Measurements from ENCODE around the gene SLC44A2.

Gene SLC44A2

GRCh38 chr19:10618846-10619245 is 6.5 kb upstream of the SLC44A2 start:
- Histone ChIP-seq H3K4me3 (replicated peaks; ENCODE audit: low read depth, low read length) (no peak overlapping the region), H3K27me3 (replicated peaks; ENCODE audit: control insufficient read depth, insufficient read depth, low read length) (no peaks in the 10 kb centered on the region), H3K36me3 (ENCODE audit: control insufficient read depth, insufficient read depth, low read length) (no peaks in the 10 kb centered on the region)
- no peak for TF ChIP-seq CTCF (IDR thresholded peaks at IDR 0.05; ENCODE audit: insufficient read depth, low read length, poor library complexity, severe bottlenecking)
- no peak for DNase-seq (ENCODE audit: extremely low read depth, insufficient read length)

GRCh38 chr19:10620786-10621185 is 4.6 kb upstream of the SLC44A2 start:
- H3K36me3 ChIP-seq (ENCODE audit: control insufficient read depth, insufficient read depth, low read length): no peaks in the 10 kb centered on the region
- no peaks in the 10 kb centered on the region for H3K27me3 ChIP-seq (replicated peaks; ENCODE audit: control insufficient read depth, insufficient read depth, low read length)
- no peak for TF ChIP-seq CTCF (IDR thresholded peaks at IDR 0.05; ENCODE audit: insufficient read depth, low read length, poor library complexity, severe bottlenecking)
- no peak for DNase-seq (ENCODE audit: extremely low read depth, insufficient read length)
- H3K4me3 ChIP-seq (replicated peaks; ENCODE audit: low read depth, low read length): no peak overlapping the region

- DNase-seq (ENCODE audit: extremely low read depth, insufficient read length): no peak
- Histone ChIP-seq H3K27me3 (replicated peaks; ENCODE audit: control insufficient read depth, insufficient read depth, low read length) (no peaks in the 10 kb centered on the region), H3K36me3 (ENCODE audit: control insufficient read depth, insufficient read depth, low read length) (no peaks in the 10 kb centered on the region), H3K4me3 (replicated peaks; ENCODE audit: low read depth, low read length) (no peak overlapping the region)
- no peak for TF ChIP-seq CTCF (IDR thresholded peaks at IDR 0.05; ENCODE audit: insufficient read depth, low read length, poor library complexity, severe bottlenecking)
Observed at GRCh38 chr19:10621966-10622365, 3.4 kb upstream of the SLC44A2 start.

- TF ChIP-seq CTCF (IDR thresholded peaks at IDR 0.05; ENCODE audit: insufficient read depth, low read length, poor library complexity, severe bottlenecking): no peak
- Histone ChIP-seq H3K27me3 (replicated peaks; ENCODE audit: control insufficient read depth, insufficient read depth, low read length) (no peaks in the 10 kb centered on the region), H3K4me3 (replicated peaks; ENCODE audit: low read depth, low read length) (no peak overlapping the region), H3K36me3 (ENCODE audit: control insufficient read depth, insufficient read depth, low read length) (peaks cover 9% of the 10 kb centered on the region)
- DNase-seq (ENCODE audit: extremely low read depth, insufficient read length): no peak
Observed at GRCh38 chr19:10624585-10624984, 768 bp upstream of the SLC44A2 start.

GRCh38 chr19:10625762-10626138 is 397 bp downstream of the SLC44A2 start:
- no peak overlapping the region for H3K4me3 ChIP-seq (replicated peaks; ENCODE audit: low read depth, low read length)

More at GRCh38 chr19:10625762-10626138, 397 bp downstream of the SLC44A2 start:
- Histone ChIP-seq H3K27me3 (replicated peaks; ENCODE audit: control insufficient read depth, insufficient read depth, low read length) (no peaks in the 10 kb centered on the region), H3K36me3 (ENCODE audit: control insufficient read depth, insufficient read depth, low read length) (peaks cover 9% of the 10 kb centered on the region)
- TF ChIP-seq CTCF (IDR thresholded peaks at IDR 0.05; ENCODE audit: insufficient read depth, low read length, poor library complexity, severe bottlenecking): no peak
- DNase-seq (ENCODE audit: extremely low read depth, insufficient read length): no peak

All from GM06990 (cell line).